NCI-H1694 (cell line): ENCODE data around the gene RTTN.

Experiments
- DNase-seq: peaks from one replicate; lab custom pipeline; 2025; lab: John Stamatoyannopoulos, UW

RTTN gene

DNA sequence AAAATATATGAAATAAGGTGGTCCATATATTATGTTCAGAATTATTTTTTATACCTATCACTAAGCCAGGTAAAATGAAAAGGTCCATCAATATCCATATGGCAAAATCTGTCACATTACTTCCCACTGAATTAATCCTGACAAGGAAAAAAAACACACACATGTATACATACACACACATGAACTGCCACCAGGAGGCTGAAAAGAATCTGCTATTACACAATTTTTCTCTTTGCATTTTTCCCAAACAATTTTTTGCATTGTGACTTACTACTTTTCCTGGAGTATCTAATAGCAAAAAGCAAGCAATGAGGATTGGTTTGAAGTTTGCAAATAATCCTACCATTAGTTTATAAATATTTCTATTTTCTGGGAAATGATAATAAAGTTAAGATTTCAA is 129.6 kb downstream of the RTTN start:
- DNase-seq = no peak

GRCh38 chr18:70074116-70074515 is 131.4 kb downstream of the RTTN start:
- no peak for DNase-seq

DNA sequence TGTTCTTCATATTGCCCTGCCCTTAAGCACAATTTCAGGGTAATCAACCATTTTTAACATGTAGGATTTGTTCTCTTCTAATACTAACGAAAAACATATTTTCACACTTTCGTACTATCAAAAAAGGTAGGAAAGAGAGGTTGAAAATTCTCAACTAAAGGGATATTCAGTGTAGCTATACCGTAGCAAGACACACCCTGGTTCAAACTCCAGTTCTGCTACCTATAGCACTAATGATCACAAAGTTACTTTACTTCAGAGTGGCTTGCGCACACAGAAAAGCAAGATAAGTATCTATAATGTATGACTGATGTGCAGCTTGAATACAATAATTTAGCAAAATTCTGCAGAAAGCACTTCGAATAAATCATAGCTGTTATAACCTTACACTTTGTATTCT is 132.1 kb downstream of the RTTN start:
- no peak for DNase-seq

- no peak for DNase-seq
Measured at GRCh38 chr18:70072678-70073077, 132.8 kb downstream of the RTTN start.

DNA sequence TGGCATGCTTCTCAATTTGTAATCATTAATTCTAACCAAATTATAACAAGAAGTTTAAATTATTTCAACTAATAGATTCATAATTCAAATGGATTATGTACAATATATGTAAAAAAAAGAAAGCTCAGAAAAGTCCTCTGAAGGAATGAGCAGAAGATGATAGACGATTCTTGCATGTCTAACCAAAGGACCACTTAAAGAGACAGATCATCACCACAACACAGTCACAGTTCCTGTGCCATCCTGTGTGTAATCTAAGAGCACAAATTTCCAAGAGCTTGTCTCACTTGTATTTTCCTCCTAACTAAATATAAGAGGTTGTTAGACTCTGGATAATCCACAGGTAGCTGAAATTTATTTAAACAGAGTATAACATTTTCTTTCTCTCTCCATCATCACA is 135.5 kb downstream of the RTTN start:
- no peak for DNase-seq

DNA sequence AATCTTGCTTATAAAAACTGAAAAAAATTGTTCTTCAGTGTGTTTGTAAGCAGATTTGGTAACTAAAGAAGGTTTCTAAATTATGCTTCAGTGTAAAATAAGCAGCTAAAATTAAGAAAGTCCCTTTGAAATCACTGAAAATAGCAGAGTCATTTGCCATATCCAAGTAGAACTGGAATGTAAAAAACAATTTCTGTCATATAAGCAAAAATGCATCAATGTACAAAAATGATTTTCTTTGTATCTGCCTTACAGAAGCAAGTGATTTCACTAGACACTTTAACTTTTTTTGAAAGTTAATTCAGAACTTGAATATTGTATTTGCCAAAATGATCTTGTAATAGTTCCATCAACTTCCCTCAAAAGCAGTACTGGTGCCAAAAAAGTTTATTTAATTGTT is 136.1 kb downstream of the RTTN start:
- DNase-seq = no peak

GRCh38 chr18:70068981-70069380 is 136.5 kb downstream of the RTTN start:
- DNase-seq = no peak

DNA sequence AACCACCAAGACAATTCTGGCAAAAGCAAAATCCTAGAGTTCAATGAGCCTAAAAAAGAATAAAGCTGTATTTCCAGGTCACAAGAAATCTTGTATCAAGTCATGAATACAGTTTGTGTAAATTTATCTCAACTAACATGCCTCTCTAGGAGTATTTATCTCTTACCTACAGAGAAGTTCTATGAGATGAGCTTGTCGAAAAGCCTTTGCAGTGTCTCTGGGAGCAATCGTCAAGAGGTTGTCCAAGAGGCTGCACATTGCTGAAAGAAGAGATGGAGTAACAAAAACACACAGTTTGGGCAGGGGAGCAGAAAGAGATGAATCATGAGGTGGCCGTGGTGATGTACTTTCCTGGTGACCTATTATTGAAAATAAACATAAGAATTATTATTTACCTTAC is 145.8 kb downstream of the RTTN start:
- no peak for DNase-seq

- no peak for DNase-seq
Measured at GRCh38 chr18:70058916-70059315, 146.6 kb downstream of the RTTN start.

DNA sequence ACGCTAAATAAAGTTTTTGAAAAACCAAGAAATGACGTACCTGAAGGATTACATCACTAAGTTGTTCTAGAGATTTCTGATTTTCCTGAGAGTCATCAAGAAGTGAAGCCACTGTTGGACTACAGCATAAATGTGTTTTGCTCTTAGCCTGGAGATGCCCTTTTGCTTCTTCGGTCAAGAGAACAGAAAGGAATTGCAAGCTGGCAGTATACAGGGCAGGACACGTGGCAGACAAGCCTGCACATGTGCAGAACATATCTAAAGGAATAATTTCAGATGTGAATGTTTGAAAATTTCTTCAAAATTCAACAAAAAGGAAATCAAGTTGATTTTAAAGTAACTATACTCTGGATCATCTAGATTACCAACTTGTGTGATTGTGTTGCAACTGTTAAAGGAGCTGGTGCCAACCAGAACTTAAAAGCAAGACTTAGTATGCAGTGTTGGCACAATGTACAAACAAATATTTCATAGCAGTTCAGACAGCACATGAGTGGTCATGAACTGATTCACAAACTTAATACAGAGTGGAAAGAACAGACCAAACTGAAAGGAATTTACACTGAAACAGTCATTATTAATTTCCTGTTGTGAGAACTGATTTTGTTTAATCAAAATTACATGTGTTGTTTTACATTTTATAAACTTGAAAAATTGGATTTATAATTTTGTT is 157.4 kb downstream of the RTTN start:
- DNase-seq = no peak

DNA sequence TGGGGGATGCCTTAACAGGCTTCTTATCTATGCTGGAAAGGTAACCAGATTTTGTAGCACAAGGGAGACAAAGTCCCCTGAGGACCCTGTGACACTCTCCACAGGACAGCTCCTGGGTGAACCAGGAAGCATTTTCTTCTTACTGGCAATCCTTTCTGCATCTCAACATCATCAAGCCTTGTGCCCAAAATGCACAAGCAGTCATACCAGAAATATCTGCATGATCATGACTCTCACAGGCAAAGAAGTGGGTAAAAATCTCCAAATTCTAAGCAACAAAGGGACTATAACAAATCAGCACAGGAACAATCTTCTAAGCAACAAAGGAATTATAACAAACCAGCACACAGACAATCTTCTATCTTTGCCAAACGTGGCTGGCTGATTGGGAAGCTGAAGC is 158.7 kb downstream of the RTTN start:
- DNase-seq = no peak

DNA sequence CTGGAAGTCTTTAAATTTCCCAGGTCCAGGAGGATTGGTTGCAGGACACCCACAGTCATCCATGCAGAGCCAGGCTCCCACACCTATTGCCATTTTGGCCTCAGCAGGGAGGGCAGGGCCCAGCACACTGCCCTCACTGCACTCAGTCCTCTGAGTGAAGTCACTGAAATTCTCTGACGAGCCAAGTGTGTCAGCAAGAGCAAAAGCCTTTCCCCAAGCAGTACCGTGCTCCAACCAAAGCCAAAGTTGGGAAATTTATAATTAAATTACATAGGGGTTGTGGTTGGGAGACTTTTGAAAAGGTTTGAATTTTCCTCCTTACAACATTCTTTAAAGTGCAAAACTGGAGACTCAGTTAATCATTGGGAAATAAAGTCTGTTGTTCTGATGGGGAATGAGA is 159.3 kb downstream of the RTTN start:
- no peak for DNase-seq

GRCh38 chr18:70044632-70045031 is 160.9 kb downstream of the RTTN start:
- DNase-seq = no peak

- no peak for DNase-seq
Measured at GRCh38 chr18:70041459-70042050, 163.9 kb downstream of the RTTN start.

GRCh38 chr18:70039186-70039585 is 166.3 kb downstream of the RTTN start:
- DNase-seq = no peak

- DNase-seq = no peak
Measured at GRCh38 chr18:70037431-70038061, 167.9 kb downstream of the RTTN start.

DNA sequence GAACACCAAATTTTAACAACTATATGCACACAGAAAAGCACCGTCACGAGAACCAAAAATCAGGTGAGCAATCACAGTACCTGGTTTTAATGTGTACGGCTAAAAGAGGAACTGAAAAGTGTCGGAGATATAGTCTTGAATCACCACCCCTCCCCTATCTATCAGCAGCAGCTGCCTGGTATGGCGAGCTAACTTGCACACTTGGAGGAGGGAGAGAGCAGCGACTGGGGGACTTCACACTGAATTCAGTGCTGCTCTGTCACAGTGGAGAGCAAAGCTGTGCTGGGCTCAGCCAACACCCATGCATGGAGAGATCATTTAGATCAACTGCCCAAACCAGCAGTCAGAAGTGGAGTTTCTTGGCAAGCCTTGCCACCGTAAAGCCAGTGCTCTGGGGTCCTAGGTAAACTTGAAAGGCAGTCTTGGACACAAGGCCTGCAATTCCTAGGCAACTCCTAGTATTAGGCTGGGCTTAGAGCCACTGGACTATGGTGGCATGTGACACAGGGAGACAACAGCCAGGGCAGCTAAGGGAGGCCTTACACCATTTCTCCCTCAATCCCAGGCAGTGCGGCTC is 168.6 kb downstream of the RTTN start:
- DNase-seq = no peak

DNA sequence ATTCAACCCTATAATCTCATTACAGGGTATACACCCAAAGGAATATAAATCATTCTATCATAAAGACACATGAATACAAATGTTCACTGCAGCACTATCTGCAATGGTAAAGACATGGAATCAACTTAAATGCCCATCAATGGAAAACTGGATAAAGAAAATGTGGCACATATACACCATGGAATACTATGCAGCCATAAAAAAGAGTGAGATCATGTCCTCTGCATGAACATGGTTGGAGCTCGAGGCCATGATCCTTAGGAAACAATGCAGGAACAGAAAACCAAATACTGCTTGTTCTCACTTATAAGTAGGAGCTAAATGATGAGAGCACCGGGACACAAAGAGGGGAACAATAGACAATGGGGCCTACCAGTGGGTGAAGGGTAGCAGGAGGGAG is 169.3 kb downstream of the RTTN start:
- DNase-seq = no peak

DNA sequence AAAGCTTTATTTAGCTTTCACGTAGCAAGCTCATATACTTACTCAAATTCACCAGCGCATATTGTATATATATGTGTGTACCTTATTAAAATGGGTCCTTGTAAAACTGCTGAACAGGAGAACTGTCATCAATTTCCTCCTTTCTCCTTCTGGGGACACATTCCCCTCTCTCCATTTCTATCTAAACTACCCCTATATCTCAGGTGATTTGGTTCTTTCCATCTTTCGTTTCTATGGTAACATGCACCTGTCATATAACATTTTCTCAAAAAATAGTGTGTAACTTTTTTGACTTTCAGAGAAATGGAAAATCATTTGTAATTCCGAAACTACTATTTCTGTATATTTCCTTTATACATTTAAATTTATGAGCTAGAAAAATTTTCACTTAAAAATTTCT is 174.3 kb downstream of the RTTN start:
- DNase-seq = no peak

DNA sequence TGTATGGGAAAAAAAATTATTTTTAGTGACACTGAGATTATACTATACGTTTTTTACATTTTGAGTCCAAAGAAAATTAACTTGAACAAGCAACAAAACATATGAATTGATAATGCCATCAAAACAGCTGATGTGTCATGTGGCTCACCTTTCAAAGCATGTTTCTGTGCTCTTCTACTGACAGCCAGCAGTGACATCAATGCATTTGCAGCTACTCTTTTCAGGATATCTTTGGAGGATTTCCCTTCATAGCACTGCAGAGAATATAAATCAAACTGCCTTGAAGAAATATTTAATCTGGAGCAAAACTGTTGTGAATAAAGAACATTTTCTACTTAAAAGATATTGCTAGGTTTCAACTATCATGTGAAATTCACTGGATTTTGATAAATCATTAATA is 174.8 kb downstream of the RTTN start:
- DNase-seq = no peak

DNA sequence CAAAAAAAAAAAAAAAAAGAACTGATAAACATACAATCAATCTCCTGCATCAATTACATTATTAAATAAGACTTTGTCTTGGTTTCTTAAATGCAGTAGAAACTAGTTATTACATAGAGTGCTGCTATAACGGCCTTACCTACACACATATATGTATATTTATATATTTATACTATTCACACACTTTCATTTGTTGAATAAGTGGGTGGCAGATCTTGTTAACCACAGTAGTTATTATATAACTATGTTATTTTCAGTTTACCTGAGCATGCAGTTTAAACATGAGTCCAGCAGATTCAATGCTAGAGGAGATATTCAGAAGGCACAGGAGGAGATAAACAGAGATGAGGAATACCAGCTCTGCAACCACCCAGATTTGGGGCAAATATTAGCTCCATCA is 176.3 kb downstream of the RTTN start:
- no peak for DNase-seq

- no peak for DNase-seq
Measured at GRCh38 chr18:70028734-70029133, 176.8 kb downstream of the RTTN start.

DNA sequence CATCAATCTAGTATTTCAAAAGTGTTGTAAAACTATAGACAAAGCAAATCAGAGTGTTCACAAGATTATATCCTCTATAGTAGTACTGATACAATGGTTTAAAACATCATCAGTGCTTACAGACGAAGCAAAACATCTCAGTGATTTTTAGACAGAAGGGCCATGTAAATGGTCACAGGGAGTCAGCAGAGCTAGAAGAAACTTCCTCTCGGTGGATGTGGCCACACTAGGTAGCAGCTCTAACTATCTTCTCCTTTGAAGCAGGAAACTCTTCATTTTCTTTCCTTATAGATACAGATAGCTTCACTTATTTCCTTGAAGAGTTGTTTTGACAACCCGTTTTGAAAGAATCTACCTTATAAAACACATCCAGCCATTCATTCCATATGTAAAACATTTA is 177.4 kb downstream of the RTTN start:
- no peak for DNase-seq
